GM19463 (cell line): Measurements from ENCODE around the gene DIAPH3.

Experiments
- ATAC-seq: cut with Tn5 transposase; IDR thresholded peaks from one replicate; pipeline ENCODE4 v1.9.1; 2021; ENCODE audit warnings: mild to moderate bottlenecking, moderate library complexity; ENCODE audit not compliant: unreplicated experiment

DIAPH3 gene

DNA sequence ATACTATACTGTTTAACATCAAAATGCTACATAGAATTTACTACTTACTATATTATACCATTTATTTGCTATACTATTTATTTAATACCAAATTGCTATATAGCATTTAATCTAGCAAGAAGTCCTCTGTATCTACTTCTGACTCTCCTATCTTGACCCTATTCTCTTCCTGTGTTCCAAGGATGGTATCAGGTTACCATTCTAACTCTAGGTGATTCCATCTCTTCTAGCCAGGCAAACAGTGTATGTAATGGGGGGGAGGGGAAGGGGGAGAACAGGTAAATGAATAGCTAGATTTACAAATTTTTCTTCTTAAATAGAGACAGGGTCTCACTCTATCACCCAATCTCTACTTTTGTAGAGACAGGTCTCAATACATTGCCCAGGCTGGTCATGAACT lies 200.3 kb downstream of the DIAPH3 start:
- ATAC-seq = no peak

- no peak for ATAC-seq
Measured at GRCh38 chr13:59962343-59962742, 201.4 kb downstream of the DIAPH3 start.

GRCh38 chr13:59960683-59961082 lies 203.0 kb downstream of the DIAPH3 start:
- ATAC-seq = no peak

GRCh38 chr13:59957438-59957837 lies 206.3 kb downstream of the DIAPH3 start:
- ATAC-seq = no peak

DNA sequence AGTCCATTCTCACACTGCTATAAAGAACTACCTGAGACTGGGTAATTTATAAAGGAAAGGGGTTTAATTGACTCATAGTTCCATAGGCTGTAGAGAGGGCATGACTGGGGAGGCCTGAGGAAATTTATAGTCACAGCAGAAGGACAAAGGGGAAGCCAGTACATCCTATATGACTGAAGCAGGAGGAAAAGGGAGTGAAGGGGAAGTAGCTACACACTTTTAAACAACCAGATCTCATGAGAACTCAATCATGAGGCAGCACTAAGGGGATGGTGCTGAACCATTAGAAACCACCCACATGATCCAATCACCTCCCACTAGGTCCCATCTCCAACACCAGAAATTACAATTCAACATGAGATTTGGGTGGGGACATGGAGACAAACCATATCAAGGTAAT lies 209.1 kb downstream of the DIAPH3 start:
- no peak for ATAC-seq

DNA sequence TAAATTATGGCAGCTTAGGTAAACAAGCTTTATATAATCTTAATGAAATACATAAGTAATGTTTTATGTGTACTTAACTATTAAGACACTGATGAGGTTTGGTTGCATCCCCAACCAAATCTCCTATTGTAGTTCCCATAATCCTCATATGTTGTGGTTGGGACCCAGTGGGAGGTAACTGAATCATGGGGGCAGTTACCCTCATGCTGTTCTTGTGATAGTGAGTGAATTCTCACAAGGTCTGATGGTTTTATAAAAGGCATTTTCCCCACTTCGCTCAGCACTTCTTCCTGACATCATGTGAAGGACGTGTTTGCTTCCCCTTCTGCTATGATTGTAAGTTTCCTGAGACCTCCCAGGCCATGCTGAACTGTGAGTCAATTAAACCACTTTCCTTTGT lies 212.7 kb downstream of the DIAPH3 start:
- ATAC-seq = no peak

GRCh38 chr13:59950266-59950665 lies 213.5 kb downstream of the DIAPH3 start:
- ATAC-seq = no peak

GRCh38 chr13:59948686-59949085 lies 215.0 kb downstream of the DIAPH3 start:
- ATAC-seq = no peak

DNA sequence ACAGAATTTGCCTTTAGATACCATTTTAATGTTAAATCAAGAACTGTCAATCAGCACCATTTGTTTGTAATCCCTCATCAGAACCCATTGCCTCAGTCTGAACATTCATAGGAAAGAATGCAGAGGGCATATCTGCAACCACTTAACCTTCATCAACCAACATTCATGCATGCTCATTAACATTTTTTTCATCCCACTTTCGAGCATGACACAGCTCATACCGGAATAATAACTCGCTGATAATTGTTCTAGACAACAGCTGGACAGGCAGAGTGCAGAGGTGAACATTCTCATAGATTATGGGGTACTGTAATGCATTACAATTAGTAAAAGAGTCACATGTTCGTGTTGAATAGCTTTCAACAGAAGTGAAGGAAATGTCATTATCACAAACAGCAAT lies 216.8 kb downstream of the DIAPH3 start:
- no peak for ATAC-seq

GRCh38 chr13:59931621-59932020 lies 232.1 kb downstream of the DIAPH3 start:
- ATAC-seq = no peak

- ATAC-seq = no peak
Measured at GRCh38 chr13:59924256-59924655, 239.5 kb downstream of the DIAPH3 start.

- ATAC-seq = no peak
Measured at GRCh38 chr13:59915252-59915651, 248.5 kb downstream of the DIAPH3 start.

DNA sequence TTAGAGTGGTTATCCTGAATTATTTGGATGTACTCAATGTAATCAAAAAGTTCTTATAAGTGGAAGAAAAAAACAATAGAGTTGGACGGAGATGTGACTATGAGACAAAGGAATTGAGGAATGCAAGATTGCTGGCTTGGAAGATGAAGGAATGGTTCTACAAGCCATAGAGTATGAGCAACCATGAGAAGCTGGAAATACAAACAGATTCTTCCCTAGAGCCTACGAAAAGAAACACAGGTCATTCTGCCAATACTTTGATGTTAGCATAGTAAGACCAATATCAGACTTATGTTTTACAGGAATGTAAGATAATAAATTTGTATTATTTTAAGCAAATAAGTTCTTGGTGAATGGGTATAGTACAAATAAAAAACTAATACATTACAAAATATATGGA lies 249.2 kb downstream of the DIAPH3 start:
- ATAC-seq = no peak

- ATAC-seq = no peak
Measured at GRCh38 chr13:59906413-59907049, 257.2 kb downstream of the DIAPH3 start.

- no peak for ATAC-seq
Measured at GRCh38 chr13:59901191-59901590, 262.5 kb downstream of the DIAPH3 start.

GRCh38 chr13:59898066-59898465 lies 265.7 kb downstream of the DIAPH3 start:
- ATAC-seq = no peak

DNA sequence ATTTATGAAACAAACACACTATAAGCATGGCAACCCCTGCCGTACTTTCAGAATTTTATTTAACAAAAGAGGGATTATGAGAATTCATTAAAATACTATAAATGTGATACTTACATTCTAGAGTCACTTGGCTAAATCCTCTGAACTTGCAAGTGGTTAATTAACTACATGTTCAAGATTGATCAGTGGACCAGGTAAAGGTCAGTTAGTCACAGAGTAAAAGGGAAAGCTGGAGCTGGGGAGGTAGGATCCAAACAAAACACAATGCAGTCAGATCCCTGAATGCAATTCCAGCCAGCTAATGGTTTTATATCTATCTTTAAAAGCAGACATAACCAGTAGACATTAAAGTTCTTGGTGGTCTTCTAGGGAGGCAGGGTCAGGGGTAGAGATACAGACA lies 270.5 kb downstream of the DIAPH3 start:
- no peak for ATAC-seq

GRCh38 chr13:59891053-59891452 lies 272.7 kb downstream of the DIAPH3 start:
- ATAC-seq = no peak

- no peak for ATAC-seq
Measured at GRCh38 chr13:59890054-59890453, 273.7 kb downstream of the DIAPH3 start.

DNA sequence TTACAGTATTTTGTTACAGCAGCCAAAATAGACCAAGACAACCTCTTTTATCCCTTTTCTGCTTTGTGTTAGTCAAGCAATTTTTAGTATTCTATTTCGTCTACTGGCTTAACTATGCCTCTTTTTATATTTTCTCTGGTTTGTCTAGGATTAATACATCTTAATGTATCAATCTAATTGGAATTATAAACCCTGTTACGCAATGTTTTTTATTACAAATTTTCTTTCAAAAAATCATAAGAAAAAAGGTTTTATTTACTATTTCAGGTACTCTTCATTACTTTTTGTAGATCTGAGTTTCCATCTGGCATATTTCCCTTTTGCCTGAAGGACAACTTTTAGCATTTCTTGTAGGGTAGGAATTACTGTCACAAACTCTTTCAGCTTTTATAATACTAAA lies 275.3 kb downstream of the DIAPH3 start:
- no peak for ATAC-seq

- ATAC-seq = no peak
Measured at GRCh38 chr13:59885076-59885475, 278.7 kb downstream of the DIAPH3 start.

DNA sequence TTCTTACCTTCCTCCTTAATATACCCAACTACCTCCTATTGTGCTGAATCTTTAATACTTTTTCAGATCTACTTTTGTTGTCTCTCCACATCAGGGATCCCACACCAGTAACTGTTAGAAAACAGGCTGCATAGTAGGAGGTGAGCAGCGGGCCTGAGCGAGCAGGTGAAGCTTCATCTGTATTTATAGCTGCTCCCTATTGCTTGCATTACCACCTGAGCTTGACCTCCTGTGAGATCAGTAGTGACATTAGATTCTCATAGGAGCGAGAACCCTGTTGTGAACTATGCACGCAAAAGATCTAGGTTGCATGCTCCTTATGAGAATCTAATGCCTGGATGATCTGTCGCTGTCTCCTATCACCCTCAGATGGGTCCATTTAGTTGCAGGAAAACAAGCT lies 279.8 kb downstream of the DIAPH3 start:
- no peak for ATAC-seq

DNA sequence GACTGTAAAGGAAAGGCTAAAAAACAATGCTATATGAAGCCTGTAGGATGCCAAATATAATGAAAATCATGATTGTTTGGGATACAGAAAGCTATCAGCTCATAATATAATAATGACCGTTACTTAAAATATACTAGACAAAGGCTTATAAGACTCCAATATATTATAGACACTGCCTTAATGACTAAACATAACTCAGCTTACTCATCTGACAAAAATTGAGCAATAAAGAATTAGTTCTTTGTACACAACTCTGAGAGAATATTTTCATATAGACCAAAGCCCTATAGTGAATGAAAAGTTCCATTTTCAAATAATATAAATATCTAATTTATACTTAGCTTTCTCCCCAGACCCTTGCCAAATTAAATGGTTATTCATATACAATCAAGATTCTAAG lies 283.3 kb downstream of the DIAPH3 start:
- no peak for ATAC-seq
